B cell (primary cell): ENCODE results near the gene DOCK8. TPM values are rescaled to one million over a fixed set of nuclear protein-coding genes. Genes with fewer than 3 reads are reported as not detected.

ENCODE experiments used
- ATAC-seq: fragments of 200-7000 bp; cut with Tn5 transposase; one replicate; pipeline ENCODE4 v1.10.0; 2021; ENCODE audit warnings: low read depth, mild to moderate bottlenecking, moderate number of reproducible peaks, moderate library complexity
- CTCF ChIA-PET: fragments of 350-600 bp; sonication (Branson Sonifier 250); formaldehyde crosslinking; loops from one replicate; lab custom pipeline; 2021; ENCODE audit warnings: antibody characterized with exemption, inconsistent platforms; lab: Charles Lee
- POLR2A ChIA-PET: fragments of 350-600 bp; sonication (Branson Sonifier 250); formaldehyde crosslinking; loops from one replicate; lab custom pipeline; 2021; ENCODE audit warnings: antibody characterized with exemption; lab: Charles Lee
- DNase-seq: peaks from one replicate; pipeline ENCODE4 v3.0.0; 2013
- H2AFZ ChIP-seq: 2 replicates; pipeline ENCODE4 v1.6.1; 2012; ENCODE audit warnings: mild to moderate bottlenecking, low read depth, low read length; ENCODE audit not compliant: insufficient read depth, poor library complexity, severe bottlenecking
- H3K27ac ChIP-seq, 2 donors: 1 replicate in 1 of 2; 2 replicates in 1 of 2; pipeline ENCODE4 v1.5.1; 2012 to 2013; ENCODE audit warnings: low read length in 2 of 2, mild to moderate bottlenecking in 2 of 2, moderate library complexity in 1 of 2
- H3K27me3 ChIP-seq, 4 experiments: fragments of 200-600 bp in 1 of 4; sonication (generic) in 1 of 4; replicated peaks in 1 of 4; 1 replicate in 2 of 4; 2 replicates in 2 of 4; pipeline versions ENCODE4 v1.6.1 to v1.7.0; 2013 to 2016; ENCODE audit warnings: low read length in 3 of 4, mild to moderate bottlenecking in 2 of 4, mixed read lengths in 1 of 4, moderate library complexity in 1 of 4; ENCODE audit not compliant: insufficient read depth in 4 of 4, control insufficient read depth in 3 of 4; ENCODE audit errors: control extremely low read depth in 1 of 4
- H3K36me3 ChIP-seq, 2 experiments: replicated peaks in 1 of 2; 1 replicate in 1 of 2; 2 replicates in 1 of 2; pipeline versions ENCODE4 v1.6.1 to v1.7.1; 2013; ENCODE audit warnings: low read length in 1 of 2; ENCODE audit not compliant: insufficient read depth in 2 of 2, control insufficient read depth in 1 of 2; ENCODE audit errors: control extremely low read depth in 1 of 2, extremely low read depth in 1 of 2
- H3K4me1 ChIP-seq, 2 donors: fragments of 200-600 bp in 1 of 2; sonication (generic) in 1 of 2; 1 replicate in 1 of 2; 2 replicates in 1 of 2; pipeline versions ENCODE4 v1.5.1 to v1.6.1; 2013 to 2017; ENCODE audit warnings: low read length in 2 of 2; ENCODE audit not compliant: control insufficient read depth in 2 of 2, insufficient read depth in 2 of 2
- H3K4me2 ChIP-seq: replicated peaks from 2 replicates; pipeline ENCODE3; 2012; ENCODE audit warnings: mild to moderate bottlenecking, low read depth, low read length; ENCODE audit not compliant: poor library complexity, severe bottlenecking
- H3K4me3 ChIP-seq, 5 experiments: fragments of 200-600 bp in 1 of 5; sonication (generic) in 1 of 5; 1 replicate in 3 of 5; 2 replicates in 2 of 5; pipeline versions ENCODE4 v1.5.1 to v1.7.0; 2011 to 2016; ENCODE audit warnings: low read length in 4 of 5, mild to moderate bottlenecking in 4 of 5, low read depth in 2 of 5, control low read depth in 1 of 5, moderate library complexity in 1 of 5; ENCODE audit not compliant: insufficient read depth in 1 of 5; ENCODE audit errors: control extremely low read depth in 1 of 5, extremely low read depth in 1 of 5
- H3K79me2 ChIP-seq: fragments of 200-600 bp; sonication (generic); one replicate; pipeline ENCODE4 v1.6.0; 2016; ENCODE audit warnings: low read length; ENCODE audit not compliant: control insufficient read depth, insufficient read depth
- H3K9ac ChIP-seq: fragments of 200-600 bp; sonication (generic); 2 replicates; pipeline ENCODE4 v1.6.1; 2017; ENCODE audit warnings: mild to moderate bottlenecking, low read length, moderate library complexity
- H3K9me3 ChIP-seq, 3 donors: one replicate each; pipeline versions ENCODE4 v1.6.1 to v1.7.1; 2013; ENCODE audit warnings: low read length in 2 of 3; ENCODE audit not compliant: control insufficient read depth in 2 of 3, insufficient read depth in 1 of 3; ENCODE audit errors: control extremely low read depth in 1 of 3
- H4K20me1 ChIP-seq: 2 replicates; pipeline ENCODE4 v1.6.0; 2012; ENCODE audit warnings: mild to moderate bottlenecking, low read length; ENCODE audit not compliant: insufficient read depth, control insufficient read depth, poor library complexity, severe bottlenecking
- H3K27ac Mint-ChIP-seq: one replicate; pipeline ENCODE4 v1.8.0; 2021; ENCODE audit warnings: mixed read lengths
- H3K27me3 Mint-ChIP-seq: one replicate; pipeline ENCODE4 v1.8.0; 2021; ENCODE audit warnings: mixed read lengths
- H3K4me1 Mint-ChIP-seq: one replicate; pipeline ENCODE4 v1.8.0; 2021; ENCODE audit warnings: mixed read lengths
- H3K4me3 Mint-ChIP-seq: one replicate; pipeline ENCODE4 v1.8.0; 2021; ENCODE audit warnings: mixed read lengths
- H3K9me3 Mint-ChIP-seq: one replicate; pipeline ENCODE4 v1.8.0; 2022; ENCODE audit warnings: mixed read lengths; ENCODE audit not compliant: insufficient read depth
- CTCF ChIP-seq: fragments of 200-600 bp; IDR thresholded peaks from one replicate; pipeline ENCODE4 v1.8.0; 2022; ENCODE audit warnings: antibody characterized with exemption, mild to moderate bottlenecking
- EZH2 ChIP-seq: IDR thresholded peaks from 2 replicates; pipeline ENCODE4 v1.6.1; 2012; ENCODE audit warnings: borderline replicate concordance, low read depth, mild to moderate bottlenecking, moderate library complexity, low read length; ENCODE audit not compliant: insufficient read depth, poor library complexity, severe bottlenecking
- WGBS: methylation state at CpG from one replicate; pipeline ENCODE4 v1.1.5; 2013; ENCODE audit warnings: missing lambda C conversion rate; ENCODE audit not compliant: insufficient coverage; 5-methylcytosine and 5-hydroxymethylcytosine counted together
- intact Hi-C: fragments of 100-400 bp; cut with micrococcal nuclease; formaldehyde crosslinking; loops from one replicate; pipeline ENCODE4 v1.10.0; 2022
- polyA plus RNA-seq: library from polyadenylated mRNA; depleted of rRNA; stranded (reverse); fragments of >200 nt; gene quantifications from 2 replicates; pipeline ENCODE4 v1.2.3, GENCODE V29; 2012
- total RNA-seq, 2 donors: library from RNA; stranded (reverse); fragments of 120-200 nt in 1 of 2; gene quantifications; 1 replicate in 1 of 2; 2 replicates in 1 of 2; pipeline versions ENCODE4 v1.2.3 to v1.2.4, GENCODE V29; 2013 to 2022

The DOCK8 gene
- total and polyA plus RNA-seq, 2 donors (not counting 1 experiment from before 2014, with no cell fraction given), result 47.6 to 288 TPM

DNA sequence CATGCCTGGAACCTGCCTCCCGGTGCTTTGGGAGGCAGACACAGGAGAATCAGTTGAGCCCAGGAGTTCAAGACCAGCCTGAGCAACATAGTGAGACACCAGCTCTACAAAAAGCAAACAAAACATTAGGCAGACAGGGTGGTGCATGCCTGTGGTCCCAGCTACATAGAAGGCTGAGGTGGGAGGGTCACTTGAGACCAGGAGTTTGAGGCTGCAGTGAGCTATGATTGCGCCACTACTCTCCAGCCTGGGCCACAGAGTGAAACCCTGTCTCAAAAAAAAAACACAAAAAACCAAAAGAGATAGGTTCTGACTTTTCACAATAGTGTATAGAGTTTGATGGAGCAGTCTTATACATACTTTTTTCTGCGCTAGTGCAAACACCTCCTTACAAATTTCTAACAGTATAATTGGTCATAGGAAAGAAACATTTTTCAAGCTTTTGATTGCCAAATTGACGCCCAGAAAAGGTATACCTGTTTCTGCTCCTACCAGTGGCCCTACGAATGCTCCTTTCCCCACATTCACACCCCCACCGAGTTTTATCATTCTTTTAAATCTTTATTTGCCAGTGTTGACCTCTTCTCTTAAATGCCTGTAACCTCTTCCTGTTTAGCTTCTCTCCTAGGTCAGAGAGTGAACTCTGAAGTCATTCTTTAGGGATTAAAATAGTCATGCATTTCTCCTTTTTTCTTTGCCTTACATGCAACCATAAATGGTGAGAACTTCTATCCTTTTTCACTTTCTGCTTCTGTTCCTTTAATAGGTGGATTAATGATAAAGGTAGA is 7.5 kb downstream of the DOCK8 start:
- Histone ChIP-seq H3K79me2 (peaks cover 94% of the 10 kb centered on the region), H2AFZ (peak overlapping the region; percentile 21), H4K20me1 (no peaks in the 10 kb centered on the region), H3K27ac (peak overlapping the region in 1 of 2 donors; percentile 32), H3K4me2 (peak overlapping the region; percentile 52), H3K9me3 (no peaks in the 10 kb centered on the region), H3K9ac (peak overlapping the region; percentile 26), H3K4me3 (peak overlapping the region in 1 of 5 experiments; percentile 24), H3K4me1 (peaks cover 46 to 58% of the 10 kb centered on the region in 2 donors), H3K27me3 (no peaks in the 10 kb centered on the region), H3K36me3 (peaks cover 0 to 4% of the 10 kb centered on the region in 2 experiments)
- TF ChIP-seq CTCF, result no peak
- no peak for TF ChIP-seq EZH2
- ChIA-PET POLR2A (interaction anchor here (0.7 kb wide), 1 partner anchor 55 kb away, joined by 3 read pairs; no protein-coding TSS in a partner anchor), CTCF (interaction anchor here (0.7 to 1.5 kb wide), 2 partner anchors 15 to 17 kb away, joined by 3 read pairs; no protein-coding TSS in a partner anchor)
- H3K4me3 Mint-ChIP-seq, result peak overlapping the region; percentile 70
- peaks cover 44% of the 10 kb centered on the region for H3K4me1 Mint-ChIP-seq
- H3K9me3 Mint-ChIP-seq, result no peaks in the 10 kb centered on the region
- WGBS, result 55% methylated on average over 4 of the region's 6 CpGs
- peak overlapping the region; percentile 51 for H3K27ac Mint-ChIP-seq
- no peak for DNase-seq
- intact Hi-C loops, result no loop called here
- no peak for ATAC-seq
- H3K27me3 Mint-ChIP-seq, result no peaks in the 10 kb centered on the region

DNA sequence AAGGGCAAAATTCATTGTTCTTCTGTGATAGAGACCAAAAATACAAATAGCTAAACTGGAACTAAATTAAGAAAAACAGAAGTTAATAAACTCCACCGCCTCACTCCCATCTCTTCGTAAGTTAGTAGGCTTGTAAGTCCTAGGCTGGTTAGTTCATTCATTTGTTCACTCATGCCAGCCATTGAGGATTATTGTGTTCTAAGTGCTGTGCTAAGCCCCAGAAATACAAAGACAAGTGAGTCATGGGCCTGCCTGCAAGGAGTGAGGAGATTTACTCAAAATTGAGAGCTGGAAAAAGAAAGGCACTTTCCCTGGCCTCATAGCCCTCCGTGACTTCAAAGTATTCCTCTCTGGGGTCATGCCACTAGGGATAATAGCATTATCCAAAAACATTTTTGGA is 8.5 kb downstream of the DOCK8 start:
- Histone ChIP-seq H3K4me3 (peak overlapping the region in 1 of 5 experiments; percentile 24), H3K27me3 (no peaks in the 10 kb centered on the region), H4K20me1 (no peaks in the 10 kb centered on the region), H3K4me2 (peak overlapping the region; percentile 52), H3K79me2 (peaks cover 93% of the 10 kb centered on the region), H3K4me1 (peaks cover 40 to 52% of the 10 kb centered on the region in 2 donors), H3K36me3 (peaks cover 0 to 4% of the 10 kb centered on the region in 2 experiments), H3K27ac (peak overlapping the region in 1 of 2 donors; percentile 17), H3K9me3 (no peaks in the 10 kb centered on the region), H3K9ac (peak overlapping the region; percentile 26), H2AFZ (peak overlapping the region; percentile 43)
- DNase-seq, result no peak
- intact Hi-C loops, result no loop called here
- WGBS, result no CpG with 5 or more reads among the region's 3 CpGs
- H3K27me3 Mint-ChIP-seq, result no peaks in the 10 kb centered on the region
- ChIA-PET CTCF (interaction anchor here (0.6 to 1.5 kb wide), 3 partner anchors 8 to 38 kb away, joined by 3 to 8 read pairs (median 3); partner anchors contain the start of gene DOCK8), POLR2A (interaction anchor here (1.6 kb wide), 1 partner anchor 9 kb away, joined by 5 read pairs; the partner anchor contains the start of gene DOCK8)
- peak overlapping the region; percentile 70 for H3K4me3 Mint-ChIP-seq
- peak overlapping the region; percentile 51 for H3K27ac Mint-ChIP-seq
- ATAC-seq, result no peak
- H3K4me1 Mint-ChIP-seq, result peaks cover 43% of the 10 kb centered on the region
- no peaks in the 10 kb centered on the region for H3K9me3 Mint-ChIP-seq
- TF ChIP-seq EZH2 (no peak), CTCF (no peak)
